Activated gamma-delta T cell treated with Interleukin-2 at 50 U/mL for 16 hours (primary cell): Measurements from ENCODE around the gene FRG1.
A peak's percentile ranks its signal among the peaks of the same experiment; 100 is the strongest.
"Not testable (repeated sequence)": the region's sequence is repeated elsewhere in the genome, so short reads cannot be mapped to it uniquely, and the experiment has no call there.

Experiments
- DNase-seq: peaks from one replicate; pipeline ENCODE4 v3.0.0-alpha.2; 2020

Gene FRG1

DNA sequence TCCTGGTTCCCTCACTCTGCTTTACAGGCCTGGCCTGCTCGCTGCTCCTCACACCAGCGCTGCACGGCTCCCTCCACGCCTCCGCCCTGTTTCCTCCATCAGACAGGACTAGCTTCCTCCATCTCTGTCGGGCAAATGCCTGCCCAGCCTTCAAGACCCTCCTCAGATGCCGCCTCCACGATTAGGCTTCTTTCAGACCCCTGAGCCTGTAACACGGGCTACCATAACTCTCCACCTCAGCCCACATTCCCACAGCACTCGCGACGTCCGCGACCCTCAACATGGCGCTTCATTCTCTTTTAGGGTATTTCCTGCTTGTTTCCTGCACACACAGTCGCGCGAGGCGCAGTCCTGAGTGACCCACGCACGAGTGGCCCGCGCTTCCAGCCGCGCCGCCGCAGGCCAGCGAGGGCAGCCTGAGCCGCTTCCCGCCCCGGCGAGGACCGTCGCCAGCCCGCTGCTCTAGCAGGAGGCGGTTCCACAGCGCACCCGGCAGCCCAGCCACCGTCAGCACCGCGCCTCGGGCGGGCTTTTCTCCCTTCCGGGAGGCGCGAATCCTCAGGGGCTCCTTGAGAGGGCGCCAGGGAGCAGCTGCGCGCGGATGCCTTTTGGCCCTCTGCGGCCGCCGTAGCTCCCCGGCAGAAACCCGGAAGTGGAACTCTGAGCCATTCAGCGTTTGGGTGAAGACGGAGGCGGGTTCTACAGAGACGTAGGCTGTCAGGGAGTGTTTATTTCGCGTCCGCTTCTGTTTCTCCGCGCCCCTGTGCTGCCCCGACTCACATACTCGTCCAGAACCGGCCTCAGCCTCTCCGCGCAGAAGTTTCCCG is at the start of gene FRG1:
TSS of gene FRG1 (plus strand) at position 695 of the 827 bp plus-strand sequence. CDS start 138 bp downstream, outside the sequence.
- peak; percentile 96 for DNase-seq

DNA sequence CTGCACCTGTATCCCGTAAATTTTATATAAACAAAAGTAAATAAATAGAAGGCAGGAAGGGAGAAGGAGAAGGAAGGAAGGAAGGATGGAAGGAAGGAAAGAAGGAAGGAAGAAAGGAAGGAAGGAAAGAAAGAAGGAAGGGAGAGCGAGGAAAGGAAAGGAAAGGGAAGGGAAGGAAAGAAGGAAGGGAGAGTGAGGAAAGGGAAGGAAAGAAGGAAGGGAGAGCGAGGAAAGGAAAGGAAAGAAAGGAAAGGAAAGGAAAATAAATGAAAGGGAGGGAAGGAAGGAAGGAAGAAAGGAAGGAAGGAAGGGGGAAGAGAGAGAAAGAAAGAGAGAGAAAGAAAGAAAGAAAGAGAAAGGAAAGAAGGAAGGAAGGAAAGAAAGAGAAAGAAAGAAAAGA is 43.0 kb upstream of the FRG1 start:
- DNase-seq, result no peak

DNA sequence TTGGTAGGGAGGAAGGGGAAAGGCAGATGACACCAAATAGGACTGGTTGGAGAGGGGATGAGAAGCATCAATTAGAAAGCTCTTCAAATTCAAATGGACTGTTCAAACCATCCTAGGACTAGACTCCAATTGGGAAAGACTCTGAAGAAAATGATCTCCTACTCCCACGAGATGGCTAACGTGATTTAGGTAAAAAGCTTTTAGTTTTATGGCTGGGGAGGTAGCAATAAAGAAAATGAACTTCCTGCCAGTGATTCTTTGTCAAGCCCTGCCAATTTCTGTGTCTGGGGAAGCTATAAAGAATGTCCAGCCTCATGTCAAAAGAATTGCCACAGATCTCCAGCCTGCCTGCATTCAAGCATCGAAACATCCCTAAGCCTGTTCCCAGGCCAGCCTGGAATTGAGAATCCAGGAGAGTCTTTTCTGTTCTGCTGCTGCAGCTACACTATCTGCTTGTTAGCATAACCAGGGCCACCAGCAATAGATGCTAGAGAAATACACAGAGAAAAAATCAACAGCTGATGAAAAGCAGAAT is 41.1 kb upstream of the FRG1 start:
- DNase-seq, result not testable (repeated sequence)

DNA sequence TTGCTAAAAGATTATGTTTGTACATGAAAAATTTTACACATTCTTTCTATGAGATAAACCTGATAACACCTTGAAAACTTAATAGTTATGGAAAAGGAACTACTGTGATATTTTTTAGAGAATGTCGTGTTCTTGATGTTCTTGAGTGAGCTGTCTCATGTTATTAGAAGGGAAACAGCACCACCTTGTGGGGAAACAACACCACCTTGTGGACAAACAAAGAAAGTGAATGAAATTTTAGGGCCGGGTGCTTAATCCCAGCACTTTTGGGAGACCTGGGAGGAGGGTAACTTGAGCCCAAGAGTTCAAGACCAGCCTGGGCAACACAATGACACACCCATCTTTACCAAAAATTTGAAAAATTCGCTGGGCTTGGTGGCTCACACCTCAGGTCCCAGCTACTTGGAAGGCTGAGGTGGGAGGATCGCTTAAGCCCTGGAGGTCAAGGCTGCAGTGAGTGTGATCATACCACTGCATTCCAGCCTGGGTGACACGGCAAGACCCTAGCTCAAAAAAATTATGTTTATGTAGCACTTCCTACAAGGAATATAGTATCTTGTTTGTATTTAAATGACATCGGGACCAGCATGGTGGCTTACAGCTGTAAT is 36.1 kb upstream of the FRG1 start:
- DNase-seq, result peak; percentile 34

DNA sequence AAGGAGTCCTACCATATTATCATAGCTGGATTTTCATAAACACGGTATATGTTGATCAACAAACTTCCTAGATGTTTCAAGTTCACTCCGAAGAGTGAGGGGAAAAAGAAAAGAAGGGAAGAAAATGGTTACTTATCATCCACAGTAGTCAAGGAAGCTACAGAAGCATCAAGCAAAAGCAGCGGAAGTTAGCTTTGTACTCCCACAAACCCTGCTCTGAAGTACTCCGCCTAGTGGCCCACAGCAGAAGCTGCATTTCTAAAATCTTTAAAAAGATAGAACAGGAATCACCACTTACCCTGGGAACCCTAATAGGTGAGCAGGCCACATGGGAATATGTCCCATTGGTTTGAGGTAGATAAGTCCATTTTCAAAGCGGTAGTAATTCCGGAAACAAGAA is 28.5 kb upstream of the FRG1 start:
- no peak for DNase-seq

DNA sequence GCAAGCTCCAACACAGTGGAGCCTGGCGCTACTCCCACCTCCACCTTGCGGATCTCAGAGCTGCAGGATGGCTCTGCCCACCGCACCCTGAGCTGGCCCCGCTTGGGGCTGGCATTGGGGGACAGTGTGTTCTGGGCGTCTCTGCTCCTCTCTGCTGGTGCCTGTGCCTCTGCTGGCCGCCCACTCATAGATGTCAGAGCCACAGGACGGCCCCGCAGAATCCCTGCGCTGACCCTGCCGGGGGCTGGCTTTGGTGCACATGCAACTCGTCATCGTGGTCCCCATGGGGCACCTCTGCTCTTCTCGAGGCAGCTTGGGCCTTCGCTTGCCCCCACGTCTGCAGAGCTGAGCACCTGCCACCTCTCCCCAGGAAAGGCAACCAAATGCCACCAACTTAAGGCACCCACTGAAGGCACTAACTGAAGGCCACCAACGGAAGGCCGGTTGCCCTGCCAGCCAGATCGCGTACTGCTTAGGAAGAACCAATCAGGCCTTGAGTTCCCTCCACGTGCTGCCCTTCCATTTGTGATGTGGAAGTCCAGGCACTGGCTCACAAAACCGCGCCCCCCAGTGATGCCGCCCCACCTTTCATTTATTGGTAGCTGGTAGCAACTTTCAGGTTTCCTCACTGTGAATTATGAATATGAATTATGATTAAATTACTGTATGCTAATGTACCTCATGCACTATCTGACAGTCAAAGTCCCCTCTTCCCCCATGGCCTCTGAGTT is 23.3 kb upstream of the FRG1 start:
- DNase-seq, result no peak

DNA sequence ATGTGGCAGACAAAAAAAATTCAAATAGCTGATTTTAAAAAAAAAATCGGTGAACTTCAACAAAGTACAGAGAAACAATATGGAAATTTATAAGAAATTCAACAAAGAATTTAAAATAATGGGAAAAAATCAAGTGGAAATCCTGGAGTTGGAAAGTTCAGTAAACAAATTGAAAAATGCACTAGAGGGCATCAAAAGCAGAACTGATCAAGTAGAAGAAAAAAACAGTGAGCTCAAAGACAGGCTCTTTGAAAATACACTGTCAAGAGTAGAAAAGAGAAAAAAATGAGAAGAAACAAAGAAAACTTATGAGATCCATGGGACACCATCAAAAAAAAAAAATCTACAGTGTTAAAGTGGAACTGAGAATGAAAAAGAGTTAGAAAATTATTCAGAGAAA is 19.6 kb upstream of the FRG1 start:
- no peak for DNase-seq

DNA sequence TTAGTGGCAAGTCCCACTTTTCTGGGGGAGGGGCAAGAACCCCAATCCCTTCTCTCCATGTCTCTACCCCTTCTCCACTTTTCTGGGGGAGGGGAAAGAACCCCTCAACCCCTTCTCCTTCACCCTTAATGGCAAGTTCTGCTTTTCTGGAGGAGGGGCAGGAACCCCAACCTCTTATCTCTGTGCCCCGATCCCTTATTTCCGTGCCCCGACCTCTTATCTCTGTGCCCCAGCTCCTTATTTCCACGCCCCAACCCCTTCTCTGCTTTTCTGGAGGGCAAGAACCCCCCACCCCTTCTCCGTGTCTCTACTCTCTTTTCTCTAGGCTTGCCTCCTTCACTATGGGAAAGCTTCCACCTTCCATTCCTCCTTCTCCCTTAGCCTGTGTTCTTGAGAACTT is 13.9 kb upstream of the FRG1 start:
- DNase-seq, result not testable (repeated sequence)

DNA sequence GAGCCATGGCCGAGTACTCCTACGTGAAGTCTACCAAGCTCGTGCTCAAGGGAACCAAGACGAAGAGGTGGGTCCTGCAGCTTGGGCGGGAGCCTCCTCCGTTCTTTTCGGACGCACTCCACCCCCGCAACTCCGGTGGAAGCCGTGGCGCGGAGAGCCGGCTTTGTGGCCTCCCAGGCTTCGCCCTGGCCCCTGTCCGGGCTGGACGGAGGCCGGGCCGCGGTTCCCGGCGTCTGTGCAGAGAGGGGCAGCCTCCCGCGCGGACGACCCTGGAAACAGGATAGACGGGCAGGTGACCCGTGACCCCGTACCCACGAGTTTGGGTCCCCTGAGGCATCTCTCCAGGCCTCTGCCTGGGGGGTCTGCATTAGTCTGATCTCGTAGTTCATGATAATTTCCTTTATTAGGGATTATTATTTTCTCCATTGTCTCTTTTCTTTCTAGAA is 356 bp downstream of the FRG1 start:
- no peak for DNase-seq

DNA sequence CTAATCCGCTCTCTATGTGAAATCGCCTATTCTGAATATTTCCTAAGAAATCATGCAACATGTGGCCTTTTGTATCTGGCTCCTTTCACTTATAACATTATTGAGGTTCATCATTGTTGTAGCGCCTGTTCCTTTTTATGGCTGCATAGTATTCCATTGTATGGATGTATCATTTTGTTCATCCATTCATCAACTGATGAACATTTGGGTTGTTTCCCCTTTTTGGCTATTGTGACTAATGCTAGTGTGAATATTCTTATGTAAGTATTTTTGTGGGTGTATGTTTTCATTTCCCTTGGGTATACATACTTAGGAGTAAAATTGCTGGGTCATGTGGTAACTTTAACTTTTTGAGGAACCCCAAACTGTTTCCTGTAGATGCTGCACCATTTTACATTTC is 1.7 kb downstream of the FRG1 start:
- DNase-seq, result not testable (repeated sequence)

DNA sequence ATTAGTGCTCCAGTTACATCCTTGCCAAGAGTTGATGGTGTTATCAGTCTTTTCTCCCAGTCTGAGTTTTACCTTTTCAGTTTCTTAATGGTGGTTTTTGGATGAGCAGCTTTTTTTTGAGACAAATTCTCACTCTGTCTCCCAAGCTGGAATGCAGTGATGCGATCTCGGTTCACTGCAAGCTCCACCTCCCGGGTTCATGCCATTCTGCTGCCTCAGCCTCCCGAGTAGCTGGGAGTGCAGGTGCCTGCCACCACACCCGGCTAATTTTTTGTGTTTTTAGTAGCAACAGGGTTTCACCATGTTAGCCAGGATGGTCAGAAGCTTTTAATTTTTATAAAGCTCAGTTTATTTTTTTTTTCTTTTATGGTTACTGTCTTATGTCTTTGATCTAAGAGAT is 3.4 kb downstream of the FRG1 start:
- DNase-seq, result not testable (repeated sequence)

DNA sequence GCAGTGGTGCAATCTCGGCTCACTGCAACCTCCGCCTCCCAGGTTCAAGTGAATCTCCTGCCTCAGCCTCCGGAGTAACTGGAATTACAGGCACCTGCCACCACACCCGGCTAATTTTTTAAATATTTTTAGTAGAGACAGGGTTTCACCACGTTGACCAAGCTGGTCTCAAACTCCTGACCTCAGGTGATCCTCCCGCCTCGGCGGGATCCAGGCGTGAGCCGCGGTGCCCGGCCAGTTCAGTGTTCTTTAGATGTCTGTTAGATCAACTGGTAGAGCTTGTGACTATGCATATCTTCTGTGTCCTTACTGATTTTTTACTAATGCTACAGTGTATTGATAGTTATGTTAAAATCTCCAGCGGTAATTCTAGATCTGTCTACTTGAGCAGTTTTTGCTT is 6.2 kb downstream of the FRG1 start:
- DNase-seq, result not testable (repeated sequence)

DNA sequence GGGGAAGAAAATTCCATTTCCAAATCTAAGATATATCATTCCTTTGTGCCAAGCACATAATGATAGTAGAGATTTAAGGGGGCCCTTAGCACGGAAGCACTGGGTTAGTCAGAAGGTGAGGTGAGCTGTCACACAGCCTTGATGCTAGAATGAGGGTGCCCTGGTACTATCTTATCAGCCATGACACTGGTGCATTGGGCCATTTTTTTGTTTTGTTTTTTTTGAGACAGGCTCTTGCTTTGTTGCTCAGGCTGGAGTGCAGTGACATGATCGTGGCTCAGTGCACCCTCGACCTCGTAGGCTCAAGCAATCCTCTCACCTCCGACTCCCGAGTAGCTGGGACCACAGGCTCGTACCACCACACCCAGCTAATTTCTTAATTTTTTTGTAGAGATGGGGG is 7.8 kb downstream of the FRG1 start:
- not testable (repeated sequence) for DNase-seq

DNA sequence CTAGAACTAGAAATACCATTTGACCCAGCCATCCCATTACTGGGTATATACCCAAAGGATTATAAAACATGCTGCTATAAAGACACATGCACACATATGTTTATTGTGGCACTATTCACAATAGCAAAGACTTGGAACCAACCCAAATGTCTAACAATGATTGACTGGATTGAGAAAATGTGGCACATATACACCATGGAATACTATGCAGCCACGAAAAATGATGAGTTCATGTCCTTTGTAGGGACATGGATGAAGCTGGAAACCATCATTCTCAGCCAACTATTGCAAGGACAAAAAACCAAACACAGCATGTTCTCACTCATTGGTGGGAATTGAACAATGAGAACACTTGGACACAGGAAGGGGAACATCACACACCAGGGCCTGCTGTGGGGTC is 28.6 kb downstream of the FRG1 start:
- not testable (repeated sequence) for DNase-seq

DNA sequence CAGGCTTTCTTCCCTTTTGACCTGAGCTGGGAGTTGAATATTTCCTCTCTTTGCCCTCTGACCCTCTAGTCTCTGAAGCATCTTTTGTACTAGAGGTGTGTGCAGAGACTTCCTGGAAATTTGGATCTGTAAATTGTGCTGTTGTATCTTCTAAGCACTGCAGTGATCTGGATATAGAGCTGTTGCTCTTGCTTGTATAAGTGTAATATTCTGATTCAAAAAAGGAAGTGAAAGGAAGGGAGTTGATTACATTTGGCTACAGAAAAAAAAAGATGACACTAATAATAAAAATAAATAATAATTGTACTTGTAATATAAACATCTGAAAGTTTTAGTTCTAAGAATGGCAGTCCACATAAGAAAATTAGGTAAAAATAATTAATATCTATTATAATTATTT is 33.0 kb downstream of the FRG1 start:
- DNase-seq, result no peak

DNA sequence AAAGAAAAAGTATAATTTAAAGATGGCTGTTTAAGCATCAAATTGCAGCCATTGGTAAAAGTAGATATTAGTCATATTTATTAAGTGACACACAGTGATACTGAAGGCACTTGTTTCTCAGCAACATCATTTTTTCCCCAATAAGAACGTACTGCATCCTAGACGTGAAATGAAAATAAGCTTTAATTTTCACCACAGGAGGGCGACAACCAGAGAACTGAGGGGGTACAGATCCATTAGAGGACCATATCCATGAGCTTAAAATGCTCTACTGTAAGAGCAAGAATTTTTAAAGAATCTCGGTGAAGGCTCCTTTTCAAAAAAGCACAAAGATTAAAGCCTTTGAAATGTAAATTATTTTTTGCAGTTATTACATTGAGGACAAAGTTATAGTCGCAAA is 33.4 kb downstream of the FRG1 start:
- DNase-seq, result no peak

DNA sequence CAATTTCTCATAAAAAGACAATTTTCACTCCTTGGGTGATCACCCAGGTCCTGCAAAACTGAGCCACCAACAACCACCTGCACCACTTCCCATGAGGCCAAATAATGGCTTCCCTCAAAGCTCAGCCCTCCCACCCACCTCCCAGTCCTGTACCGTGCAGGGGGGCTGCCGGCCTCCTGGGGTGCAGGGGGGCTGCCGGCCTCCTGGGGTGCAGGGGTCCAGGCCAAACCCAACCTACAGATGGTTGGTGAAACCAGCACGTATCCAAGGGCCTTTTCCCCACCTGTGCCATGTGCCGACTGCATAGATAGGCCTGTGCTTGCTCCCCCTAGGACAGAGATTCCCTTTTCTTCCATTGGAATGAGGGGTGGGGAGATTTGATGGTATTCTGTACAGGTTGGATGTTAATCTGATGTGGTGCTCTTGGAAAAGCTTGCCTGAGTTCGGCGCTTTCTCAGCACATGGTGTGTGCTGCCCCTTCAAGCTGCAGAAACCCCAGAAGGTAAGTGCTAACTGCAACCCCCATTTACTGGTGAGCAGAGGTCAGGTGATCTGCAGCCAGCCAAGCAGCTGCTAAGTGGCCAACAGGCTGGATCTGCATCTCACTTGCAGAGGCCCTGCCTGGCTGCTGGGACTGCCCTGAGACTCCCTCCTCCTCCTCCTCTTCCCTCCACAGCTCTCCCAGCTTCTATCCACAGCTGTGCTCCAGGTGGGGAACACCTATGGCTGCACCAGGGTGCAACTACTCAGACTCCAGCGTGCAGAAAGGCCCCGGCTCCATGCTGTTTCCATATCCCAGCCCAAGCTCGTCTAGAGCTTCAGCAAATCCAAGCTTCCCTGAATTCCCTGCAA is 38.8 kb downstream of the FRG1 start:
- DNase-seq, result no peak

DNA sequence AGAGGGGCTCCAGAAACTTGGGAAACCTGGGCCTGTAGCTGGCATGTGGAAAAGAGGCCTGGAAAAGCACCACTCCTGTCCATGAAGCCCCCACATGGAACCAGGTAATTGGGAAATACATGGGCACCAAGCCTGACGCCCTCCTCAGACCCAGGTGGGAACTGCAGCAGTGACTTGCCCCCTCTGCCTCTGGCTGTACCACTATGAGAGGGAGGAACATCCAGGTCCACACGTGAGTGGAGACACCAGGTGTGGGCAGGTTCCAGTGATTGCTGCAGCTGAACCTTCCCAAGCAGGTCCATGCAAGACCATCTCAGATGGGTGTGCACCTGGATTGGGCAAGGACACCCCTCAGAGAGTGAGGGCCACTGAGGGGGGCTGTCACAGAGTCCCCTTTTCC is 39.6 kb downstream of the FRG1 start:
- DNase-seq, result not testable (repeated sequence)

DNA sequence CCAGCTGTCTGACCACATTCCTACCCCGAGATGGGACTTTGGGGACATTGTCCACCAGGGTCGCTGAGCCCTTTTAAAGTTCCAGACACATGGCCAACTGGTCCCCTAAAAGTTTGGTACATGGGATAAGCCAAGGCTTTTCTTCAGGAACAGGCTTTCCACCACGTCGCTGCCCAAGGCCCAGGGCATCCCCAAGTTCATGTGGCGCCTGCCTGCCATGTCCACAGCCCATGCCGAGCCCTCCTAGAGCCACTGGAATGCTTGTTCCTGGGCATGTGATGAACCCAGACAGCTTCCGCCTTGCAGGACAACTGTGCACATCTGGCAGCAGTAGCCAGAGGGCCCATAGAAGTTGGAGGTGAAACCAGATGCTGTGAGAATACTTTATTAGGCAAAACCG is 41.3 kb downstream of the FRG1 start:
- no peak for DNase-seq

DNA sequence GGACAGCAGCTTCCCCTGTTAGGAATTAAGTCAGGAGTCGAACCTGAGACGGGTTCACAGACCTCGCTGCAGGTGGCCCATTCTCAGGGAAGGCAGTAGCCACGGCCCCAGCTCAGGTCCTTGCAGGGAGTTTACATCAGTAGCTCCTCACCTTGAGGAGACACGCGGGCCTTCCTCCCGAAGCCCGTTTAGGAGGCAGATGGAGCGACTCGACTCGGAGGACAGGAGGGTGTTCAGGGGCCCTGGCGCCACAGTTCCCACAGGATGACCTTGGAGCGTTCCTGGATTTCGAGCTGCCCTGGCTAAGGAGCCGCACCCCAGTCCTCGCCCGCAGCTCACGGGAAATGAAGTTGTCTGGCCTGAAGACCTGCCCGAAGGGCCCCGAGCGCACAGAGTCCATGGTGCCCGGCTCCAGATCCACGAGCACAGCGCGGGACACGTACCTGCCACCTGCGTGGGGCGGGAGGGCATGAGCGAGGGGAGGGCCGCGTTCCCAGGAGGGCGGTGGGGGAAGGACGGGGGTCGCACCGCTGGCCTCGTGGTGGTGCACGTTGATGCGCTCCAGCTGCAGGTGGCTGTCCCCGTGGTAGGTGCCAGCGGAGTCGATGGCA is 43.3 kb downstream of the FRG1 start:
- not testable (repeated sequence) for DNase-seq

DNA sequence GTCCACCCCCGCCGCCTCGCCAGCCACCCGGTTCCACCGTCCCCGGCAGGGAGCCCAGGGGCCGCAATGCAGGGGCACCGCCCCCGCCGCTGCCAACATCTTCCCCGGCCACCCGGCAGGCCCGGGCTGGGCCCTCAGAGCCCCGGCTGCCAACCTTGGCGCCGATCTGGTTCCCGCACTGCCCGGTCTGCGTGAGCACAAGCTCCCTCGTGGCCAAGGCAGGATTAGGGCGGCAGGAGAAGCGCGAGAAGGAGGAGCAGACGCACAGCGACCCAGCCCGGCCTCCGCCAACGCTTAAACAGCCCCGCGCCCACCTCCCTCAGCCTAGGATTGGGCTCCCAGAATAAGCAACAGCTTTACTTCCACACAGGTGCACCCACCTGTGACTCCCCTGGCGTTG is 44.0 kb downstream of the FRG1 start:
- not testable (repeated sequence) for DNase-seq

DNA sequence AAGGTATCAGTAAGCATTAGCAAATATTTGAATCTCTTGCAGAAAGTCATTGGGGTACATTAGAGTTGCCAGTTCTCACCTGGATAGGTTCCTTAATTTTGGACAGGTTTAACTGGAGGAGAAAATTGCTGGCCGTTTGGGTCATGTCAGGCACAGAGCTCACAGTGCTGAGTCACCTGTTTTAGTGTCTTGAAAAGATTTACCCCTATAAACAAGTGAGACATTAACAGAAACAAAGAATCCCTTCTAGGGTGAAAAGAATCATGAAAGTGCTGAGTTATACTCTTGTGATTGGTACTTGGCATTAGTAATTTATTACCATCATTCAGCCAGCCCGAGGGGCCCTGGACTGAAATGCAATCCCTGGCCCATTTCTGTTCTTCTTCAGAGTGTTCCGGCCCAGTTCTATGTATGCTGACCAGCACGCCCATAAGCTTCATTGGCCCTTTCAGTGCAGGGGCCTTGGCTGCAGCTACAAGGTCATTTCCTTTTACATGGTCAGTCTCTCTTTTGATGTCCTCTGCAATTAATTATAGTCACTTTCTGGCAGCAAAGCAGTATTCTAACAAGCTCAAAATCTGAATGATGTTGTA is 45.1 kb downstream of the FRG1 start:
- not testable (repeated sequence) for DNase-seq
